ENCODE measurements around the gene EHD3. TPM values are rescaled to one million over a fixed set of nuclear protein-coding genes. Genes with fewer than 3 reads are reported as not detected.

EHD3 gene
- total RNA-seq, 1 donor from 2014 or later = 22.5 TPM

DNA sequence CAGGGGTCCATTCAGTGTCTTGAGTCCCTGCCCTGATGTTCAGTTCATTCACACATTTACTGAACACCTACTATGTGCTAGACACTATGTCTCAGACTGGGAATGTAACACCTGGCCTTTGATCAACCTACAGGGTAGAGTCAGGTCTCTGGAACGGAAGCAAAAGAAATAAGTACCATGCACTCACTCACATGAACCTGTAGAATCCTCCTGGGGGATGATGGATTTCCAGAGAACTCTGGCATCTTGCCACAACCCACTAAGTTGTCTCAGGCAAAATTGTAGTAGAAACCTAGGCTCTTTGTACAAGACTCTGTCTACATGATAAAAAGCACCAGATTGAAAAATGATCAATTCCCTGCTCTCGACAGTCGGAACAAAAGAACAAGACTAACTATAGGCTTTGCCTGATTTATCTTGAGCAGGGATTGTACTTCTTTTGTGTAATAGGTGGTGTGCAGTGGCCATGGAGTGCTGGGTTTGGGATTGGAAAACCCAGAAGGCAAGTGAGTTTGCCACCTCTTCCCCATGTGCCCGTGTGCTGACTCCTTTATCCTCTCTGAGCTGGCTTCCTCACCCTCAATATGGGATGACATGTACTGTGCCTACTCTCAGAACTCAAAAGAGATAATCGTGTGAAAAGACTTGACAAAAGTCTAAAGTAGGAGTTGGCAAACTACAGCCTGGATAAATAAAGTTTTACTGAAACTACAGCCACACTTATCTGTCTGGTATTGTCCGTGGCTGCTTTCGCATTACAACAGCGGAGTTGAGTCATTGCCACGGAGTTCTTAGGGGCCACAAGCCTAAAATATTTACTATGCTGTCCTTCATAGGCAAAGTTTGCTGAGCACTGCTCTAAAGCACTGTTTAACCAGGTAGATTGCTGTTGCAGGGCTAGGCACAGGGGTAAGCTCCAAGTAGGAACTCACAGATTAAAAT, 21.0 kb upstream of the EHD3 start:
- Histone ChIP-seq H3K4me1 (no peaks in the 10 kb centered on the region), H3K9me3 (no peaks in the 10 kb centered on the region), H3K27ac (no peak overlapping the region), H3K4me3 (no peak overlapping the region), H3K36me3 (no peaks in the 10 kb centered on the region), H3K27me3 (no peaks in the 10 kb centered on the region)
- no peak for DNase-seq (ENCODE audit: low spot score in 2 of 2)
- intact Hi-C loops (cut with DNase I) = no loop called here
- TF ChIP-seq, protein P1, sequence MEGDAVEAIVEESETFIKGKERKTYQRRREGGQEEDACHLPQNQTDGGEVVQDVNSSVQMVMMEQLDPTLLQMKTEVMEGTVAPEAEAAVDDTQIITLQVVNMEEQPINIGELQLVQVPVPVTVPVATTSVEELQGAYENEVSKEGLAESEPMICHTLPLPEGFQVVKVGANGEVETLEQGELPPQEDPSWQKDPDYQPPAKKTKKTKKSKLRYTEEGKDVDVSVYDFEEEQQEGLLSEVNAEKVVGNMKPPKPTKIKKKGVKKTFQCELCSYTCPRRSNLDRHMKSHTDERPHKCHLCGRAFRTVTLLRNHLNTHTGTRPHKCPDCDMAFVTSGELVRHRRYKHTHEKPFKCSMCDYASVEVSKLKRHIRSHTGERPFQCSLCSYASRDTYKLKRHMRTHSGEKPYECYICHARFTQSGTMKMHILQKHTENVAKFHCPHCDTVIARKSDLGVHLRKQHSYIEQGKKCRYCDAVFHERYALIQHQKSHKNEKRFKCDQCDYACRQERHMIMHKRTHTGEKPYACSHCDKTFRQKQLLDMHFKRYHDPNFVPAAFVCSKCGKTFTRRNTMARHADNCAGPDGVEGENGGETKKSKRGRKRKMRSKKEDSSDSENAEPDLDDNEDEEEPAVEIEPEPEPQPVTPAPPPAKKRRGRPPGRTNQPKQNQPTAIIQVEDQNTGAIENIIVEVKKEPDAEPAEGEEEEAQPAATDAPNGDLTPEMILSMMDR (IDR thresholded peaks at IDR 0.05) = no peak

DNA sequence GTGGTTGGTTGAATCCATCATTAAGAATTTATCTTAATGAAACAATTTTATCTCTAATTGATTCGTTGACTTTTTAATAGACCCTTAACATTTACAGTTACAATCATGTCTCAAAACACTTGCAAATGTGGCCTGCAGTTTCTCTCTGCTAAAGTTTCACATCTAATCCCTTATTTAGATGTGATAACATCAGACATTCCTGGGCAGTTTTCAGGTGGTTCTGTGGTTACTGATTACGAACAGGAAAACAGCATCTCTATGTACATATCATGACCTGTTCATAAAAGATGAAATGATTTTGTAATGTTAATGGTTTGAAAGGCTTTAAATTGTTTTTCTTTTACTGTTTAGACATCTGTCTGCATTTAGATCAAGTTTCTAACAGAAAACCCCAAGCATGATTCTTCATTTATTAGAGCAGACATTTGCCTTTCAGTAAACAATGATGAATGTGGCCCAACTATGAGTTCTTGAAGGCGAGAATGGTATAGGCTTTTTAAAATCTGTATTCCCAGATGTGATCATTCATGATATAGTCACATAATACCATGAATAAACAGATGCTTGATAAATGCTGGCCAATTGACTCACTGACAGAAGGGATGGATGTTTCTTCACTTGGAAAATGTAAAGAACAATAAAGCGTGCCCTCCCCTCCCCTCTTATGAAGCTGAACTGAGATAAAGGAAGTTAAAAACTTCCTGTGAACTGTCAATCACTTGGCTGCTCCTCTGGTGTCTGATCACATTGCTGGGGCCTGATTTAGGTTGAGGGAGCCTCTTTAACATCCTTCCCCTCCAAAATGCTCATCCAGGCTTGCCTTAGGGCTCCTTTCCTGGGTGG, 20.1 kb upstream of the EHD3 start:
- H3K27ac ChIP-seq = no peak overlapping the region
- TF ChIP-seq, protein P1 (IDR thresholded peaks at IDR 0.05) = no peak
- no peaks in the 10 kb centered on the region for H3K9me3 ChIP-seq
- H3K36me3 ChIP-seq = no peaks in the 10 kb centered on the region
- no peaks in the 10 kb centered on the region for H3K4me1 ChIP-seq
- no peak overlapping the region for H3K4me3 ChIP-seq
- DNase-seq (ENCODE audit: low spot score in 2 of 2) = no peak
- H3K27me3 ChIP-seq = no peaks in the 10 kb centered on the region
- intact Hi-C loops (cut with DNase I) = no loop called here

DNA sequence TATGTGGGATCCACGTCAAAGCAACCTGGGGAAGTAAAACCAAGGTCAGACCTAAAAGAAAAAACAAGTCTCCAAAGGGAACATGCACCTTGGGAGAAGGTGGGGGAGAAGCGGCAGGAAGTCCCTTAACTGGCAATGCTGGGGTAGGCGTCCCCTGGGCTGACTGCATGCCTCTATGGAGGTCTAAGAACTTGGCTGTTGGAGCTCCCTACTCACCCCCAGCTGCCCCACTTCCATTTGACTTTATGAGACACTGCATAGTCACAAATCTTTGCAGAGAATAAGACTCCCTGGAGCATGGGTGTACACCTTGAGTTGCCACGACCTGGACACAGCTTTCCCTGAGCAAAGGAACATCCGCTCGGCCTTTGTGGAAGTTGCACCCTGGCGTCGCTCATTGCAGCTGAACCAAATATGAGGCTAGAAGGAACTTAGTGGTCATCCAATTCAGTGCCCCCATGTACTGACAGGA, 19.5 kb upstream of the EHD3 start:
- no peak overlapping the region for H3K4me3 ChIP-seq
- TF ChIP-seq, protein P1 (IDR thresholded peaks at IDR 0.05) = no peak
- H3K27me3 ChIP-seq = no peaks in the 10 kb centered on the region
- no peak overlapping the region for H3K27ac ChIP-seq
- no peaks in the 10 kb centered on the region for H3K9me3 ChIP-seq
- H3K4me1 ChIP-seq = no peaks in the 10 kb centered on the region
- intact Hi-C loops (cut with DNase I) = no loop called here
- no peaks in the 10 kb centered on the region for H3K36me3 ChIP-seq
- DNase-seq (ENCODE audit: low spot score in 2 of 2) = no peak

DNA sequence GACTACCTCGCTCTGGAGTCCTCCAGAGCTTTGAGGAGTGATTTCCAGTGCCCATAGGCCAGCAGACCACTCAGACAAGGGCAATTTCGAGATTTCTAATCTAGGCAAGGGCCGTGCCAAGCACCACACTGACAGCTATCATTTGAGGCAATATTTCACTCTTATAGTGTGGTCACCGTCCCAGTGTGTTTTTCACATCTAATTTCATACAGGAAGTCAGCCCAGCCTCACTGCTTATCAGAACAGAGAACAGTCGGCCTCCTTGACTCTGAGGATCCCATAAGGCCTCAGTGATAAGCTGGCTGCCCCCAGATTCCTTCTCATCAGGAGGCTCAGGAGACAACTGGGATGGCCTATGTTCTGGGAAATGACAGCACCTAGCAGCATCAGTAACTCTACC, 17.2 kb upstream of the EHD3 start:
- Histone ChIP-seq H3K27me3 (no peaks in the 10 kb centered on the region), H3K9me3 (no peaks in the 10 kb centered on the region), H3K27ac (no peak overlapping the region), H3K4me1 (no peaks in the 10 kb centered on the region), H3K4me3 (no peak overlapping the region), H3K36me3 (no peaks in the 10 kb centered on the region)
- DNase-seq (ENCODE audit: low spot score in 2 of 2) = no peak
- TF ChIP-seq, protein P1 (IDR thresholded peaks at IDR 0.05) = no peak
- intact Hi-C loops (cut with DNase I) = no loop called here

DNA sequence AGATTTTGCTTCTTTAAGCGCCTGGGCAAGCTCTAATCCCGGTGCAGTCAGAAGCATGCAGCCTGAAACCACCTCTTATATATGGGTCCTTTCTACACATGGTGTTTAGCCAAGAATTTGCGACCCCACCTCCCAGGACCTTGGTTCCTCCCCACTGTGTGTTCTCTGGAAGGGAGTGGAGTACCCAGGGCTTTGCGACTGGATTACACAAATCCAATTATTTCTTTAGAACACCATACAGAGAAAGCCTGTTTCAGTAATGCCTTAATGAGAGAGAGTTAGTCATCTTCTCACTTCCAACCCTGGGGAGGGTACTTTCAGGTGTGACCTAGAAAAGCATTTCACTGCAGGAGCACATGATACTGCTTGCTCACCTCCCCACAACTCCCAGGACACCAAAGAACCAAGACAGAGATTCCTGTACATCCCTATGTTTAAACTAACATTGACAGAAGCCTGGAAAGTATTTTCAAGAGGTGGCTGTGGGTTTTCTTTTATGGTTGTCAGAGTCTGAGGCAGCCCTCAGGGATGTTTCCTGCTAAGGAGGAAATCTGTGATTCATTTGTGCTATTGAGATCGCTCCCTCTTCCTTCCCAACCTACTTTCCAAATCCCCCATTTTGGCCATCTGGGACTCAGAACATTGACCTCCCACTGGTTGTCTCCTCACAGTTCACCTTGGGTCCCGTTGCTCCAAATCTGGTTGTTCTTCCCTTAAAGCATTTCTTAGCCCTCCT, 16.3 kb upstream of the EHD3 start, which contains the start of gene CAPN14:
Gene CAPN14, minus strand, starts transcription at position 51 of the 736 bp plus-strand sequence. CDS start 12,068 bp downstream, outside the sequence.
- no peak within 1 kb of the TSS for H3K4me3 ChIP-seq
- TF ChIP-seq, protein P1 (IDR thresholded peaks at IDR 0.05) = no peak
- H3K27ac ChIP-seq = no peak within 1 kb of the TSS
- no peaks in the 10 kb centered on the region for H3K9me3 ChIP-seq
- intact Hi-C loops (cut with DNase I) = no loop called here
- H3K27me3 ChIP-seq = no peaks in the 10 kb centered on the region
- no peaks in the 10 kb centered on the region for H3K4me1 ChIP-seq
- H3K36me3 ChIP-seq = no peaks in the 10 kb centered on the region
- DNase-seq (ENCODE audit: low spot score in 2 of 2) = no peak

All from ascending aorta (tissue), 2 donors.